ENCODE measurements around the gene CDH10.

The CDH10 gene

GRCh38 chr5:24477958-24478357 is 166.8 kb downstream of the CDH10 start:
- TF ChIP-seq FOXP2 (optimal IDR thresholded peaks at IDR 0.05; ENCODE audit: borderline replicate concordance, extremely low read depth, extremely low read length, insufficient read depth): no peak
- no peak for TF ChIP-seq POLR2AphosphoS5 (IDR thresholded peaks at IDR 0.05; ENCODE audit: low read depth, low read length)
- no peak for TF ChIP-seq TAF1 (IDR thresholded peaks at IDR 0.05; ENCODE audit: borderline replicate concordance, insufficient read depth, low read length)
- TF ChIP-seq REST (IDR thresholded peaks at IDR 0.05; ENCODE audit: insufficient read depth in 1 of 2, low read depth in 2 of 2, low read length in 2 of 2): no peak
- no peak for TF ChIP-seq SIN3A (IDR thresholded peaks at IDR 0.05; ENCODE audit: borderline replicate concordance, insufficient read depth, low read length)

GRCh38 chr5:24475101-24475500 is 169.7 kb downstream of the CDH10 start:
- TF ChIP-seq TAF1 (IDR thresholded peaks at IDR 0.05; ENCODE audit: borderline replicate concordance, insufficient read depth, low read length) (no peak), POLR2AphosphoS5 (IDR thresholded peaks at IDR 0.05; ENCODE audit: low read depth, low read length) (no peak), SIN3A (IDR thresholded peaks at IDR 0.05; ENCODE audit: borderline replicate concordance, insufficient read depth, low read length) (no peak), REST (IDR thresholded peaks at IDR 0.05; ENCODE audit: insufficient read depth in 1 of 2, low read depth in 2 of 2, low read length in 2 of 2) (no peak), FOXP2 (optimal IDR thresholded peaks at IDR 0.05; ENCODE audit: borderline replicate concordance, extremely low read depth, extremely low read length, insufficient read depth) (no peak)

GRCh38 chr5:24474685-24475084 is 170.1 kb downstream of the CDH10 start:
- TF ChIP-seq REST (IDR thresholded peaks at IDR 0.05; ENCODE audit: insufficient read depth in 1 of 2, low read depth in 2 of 2, low read length in 2 of 2) (no peak), FOXP2 (optimal IDR thresholded peaks at IDR 0.05; ENCODE audit: borderline replicate concordance, extremely low read depth, extremely low read length, insufficient read depth) (no peak), POLR2AphosphoS5 (IDR thresholded peaks at IDR 0.05; ENCODE audit: low read depth, low read length) (no peak), SIN3A (IDR thresholded peaks at IDR 0.05; ENCODE audit: borderline replicate concordance, insufficient read depth, low read length) (no peak), TAF1 (IDR thresholded peaks at IDR 0.05; ENCODE audit: borderline replicate concordance, insufficient read depth, low read length) (no peak)

GRCh38 chr5:24472518-24472917 is 172.3 kb downstream of the CDH10 start:
- TF ChIP-seq TAF1 (IDR thresholded peaks at IDR 0.05; ENCODE audit: borderline replicate concordance, insufficient read depth, low read length): no peak
- TF ChIP-seq FOXP2 (optimal IDR thresholded peaks at IDR 0.05; ENCODE audit: borderline replicate concordance, extremely low read depth, extremely low read length, insufficient read depth): no peak
- no peak for TF ChIP-seq SIN3A (IDR thresholded peaks at IDR 0.05; ENCODE audit: borderline replicate concordance, insufficient read depth, low read length)
- TF ChIP-seq REST (IDR thresholded peaks at IDR 0.05; ENCODE audit: insufficient read depth in 1 of 2, low read depth in 2 of 2, low read length in 2 of 2): no peak
- TF ChIP-seq POLR2AphosphoS5 (IDR thresholded peaks at IDR 0.05; ENCODE audit: low read depth, low read length): no peak

- TF ChIP-seq SIN3A (IDR thresholded peaks at IDR 0.05; ENCODE audit: borderline replicate concordance, insufficient read depth, low read length) (no peak), POLR2AphosphoS5 (IDR thresholded peaks at IDR 0.05; ENCODE audit: low read depth, low read length) (no peak), FOXP2 (optimal IDR thresholded peaks at IDR 0.05; ENCODE audit: borderline replicate concordance, extremely low read depth, extremely low read length, insufficient read depth) (no peak), TAF1 (IDR thresholded peaks at IDR 0.05; ENCODE audit: borderline replicate concordance, insufficient read depth, low read length) (no peak), REST (IDR thresholded peaks at IDR 0.05; ENCODE audit: insufficient read depth in 1 of 2, low read depth in 2 of 2, low read length in 2 of 2) (no peak)
These were observed 200.4 kb downstream of the CDH10 start for GRCh38 chr5:24444414-24444813.
